Hypothalamus (tissue), 51 donors: ENCODE results near the gene DSG2.
"Not testable (repeated sequence)": the region's sequence is repeated elsewhere in the genome, so short reads cannot be mapped to it uniquely, and the experiment has no call there.

Experiments used
- DNase-seq, 51 donors: peaks; one replicate each; lab custom pipeline; 2025; lab: John Stamatoyannopoulos, UW

Gene DSG2

DNA sequence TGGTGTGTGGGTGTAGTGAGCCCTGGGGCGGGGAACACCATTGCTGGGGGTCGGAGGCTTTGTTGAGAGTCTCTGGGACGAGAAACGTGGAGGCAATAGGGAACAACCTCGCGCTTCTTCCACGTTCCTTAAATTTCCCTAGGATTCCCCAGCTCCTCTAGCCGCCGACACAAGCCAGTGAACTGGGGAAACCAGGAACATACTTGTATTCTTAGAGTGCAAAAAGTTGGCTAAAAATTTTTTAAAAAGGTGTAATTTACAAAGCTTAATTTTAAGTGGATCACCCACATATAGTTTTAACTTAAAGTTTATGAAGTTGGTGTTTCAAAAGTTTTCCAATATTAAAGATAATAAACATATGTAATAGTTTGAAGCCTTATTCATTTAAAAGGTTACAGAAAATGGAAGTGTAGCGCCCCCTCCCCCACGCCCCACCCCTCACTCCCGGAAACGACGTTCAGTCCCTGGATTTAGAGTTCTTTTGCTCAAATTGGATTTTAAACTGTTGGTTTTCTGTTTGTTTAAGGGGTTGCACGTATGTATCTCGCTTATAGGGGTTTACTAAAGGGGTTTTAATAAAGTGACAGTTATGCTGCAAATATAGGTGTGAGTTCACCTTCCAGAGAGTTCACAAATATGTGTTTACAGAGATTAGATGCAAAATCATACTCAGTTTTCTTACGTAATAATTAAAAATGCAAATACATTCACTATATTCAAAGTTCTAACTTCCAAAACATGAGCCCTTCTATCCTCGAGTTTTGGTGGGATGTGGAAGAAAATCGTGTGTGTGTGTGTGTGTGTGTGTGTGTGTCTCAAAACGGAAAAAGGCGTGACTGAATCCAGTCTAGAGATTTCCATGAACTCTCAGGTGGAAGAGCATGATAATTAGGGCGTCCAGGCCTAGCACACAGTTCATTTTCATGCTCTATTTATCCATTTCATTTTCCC lies 872 bp downstream of the DSG2 start:
- DNase-seq = no peak

DNA sequence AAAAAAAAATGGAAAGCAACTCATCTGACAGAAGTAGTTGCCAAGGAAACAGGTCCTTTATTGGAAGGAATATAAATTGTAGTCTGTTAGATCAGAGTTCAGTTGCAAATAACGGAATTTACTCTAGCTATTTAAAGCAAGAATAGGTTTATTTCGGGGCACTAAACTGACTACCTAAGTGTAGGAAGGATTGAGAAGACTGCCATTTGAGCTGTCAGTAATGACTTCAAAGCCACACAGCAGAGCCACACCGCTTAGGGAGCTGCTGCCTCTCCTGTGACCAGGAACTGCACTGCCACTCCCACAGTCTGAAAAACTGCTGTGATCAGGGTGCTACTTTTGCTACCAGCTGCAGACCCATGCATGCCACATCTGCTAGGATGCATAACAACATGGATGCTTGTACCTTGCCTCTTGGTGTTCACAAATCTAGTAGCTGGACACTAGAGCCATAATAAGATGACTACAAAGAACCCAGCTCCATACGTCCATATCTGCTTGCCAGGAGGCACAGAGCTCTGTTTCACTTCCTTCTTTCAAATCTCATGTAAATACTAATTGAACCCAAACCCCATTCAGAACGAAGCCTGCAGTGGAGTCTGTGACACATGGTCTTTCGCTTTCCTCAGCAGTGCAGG lies 2.2 kb downstream of the DSG2 start:
- DNase-seq = no peak

DNA sequence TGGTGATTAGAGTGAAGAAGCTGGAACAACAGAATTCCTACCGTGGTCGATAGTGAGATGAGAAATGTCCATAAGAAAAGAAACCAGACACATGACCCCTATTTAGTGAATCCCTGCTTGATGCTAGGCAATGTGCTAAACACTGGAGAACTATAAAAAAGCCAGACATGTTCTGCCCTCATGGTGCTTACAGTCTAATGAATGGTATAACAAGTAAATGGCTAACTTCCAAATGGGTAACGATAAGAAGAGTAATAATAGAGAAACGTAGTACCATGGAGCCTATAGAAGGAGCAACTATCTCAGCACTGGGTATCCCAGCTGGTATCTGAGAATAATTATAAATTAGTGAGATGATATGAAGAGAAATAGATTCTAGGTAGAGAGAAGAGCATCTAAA lies 5.0 kb downstream of the DSG2 start:
- DNase-seq = no peak

DNA sequence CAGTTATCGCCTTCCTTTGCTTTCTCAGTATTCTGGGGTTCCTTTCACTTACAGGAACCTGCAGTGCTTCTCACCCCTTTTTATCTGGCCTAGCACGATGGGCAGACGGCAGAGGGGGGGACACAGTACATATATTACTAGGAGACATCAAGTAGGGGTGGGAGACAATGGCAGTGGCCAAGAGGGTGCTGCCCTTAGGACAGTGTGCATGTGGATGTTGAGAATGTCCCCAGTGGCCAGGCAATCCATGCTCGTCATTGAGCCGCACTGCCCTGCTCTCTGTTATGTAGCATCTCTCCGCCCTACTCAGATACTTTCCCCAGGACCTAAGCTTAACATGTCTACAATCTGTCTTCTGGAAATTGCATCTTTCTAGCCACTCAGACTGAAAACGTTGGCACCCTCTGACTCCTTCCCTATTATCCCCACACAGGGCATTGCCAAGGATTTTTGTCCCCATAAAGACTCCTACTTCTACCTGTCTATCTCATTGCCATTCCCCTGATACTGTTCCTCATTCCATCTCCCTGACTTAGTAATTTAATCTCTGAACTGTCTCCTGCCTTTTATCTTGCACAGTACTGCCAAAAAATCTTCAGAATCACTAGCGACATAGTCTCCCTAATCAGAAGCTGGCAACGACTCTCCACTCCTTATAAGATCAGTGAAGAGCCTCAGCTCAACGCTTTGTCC lies 6.6 kb downstream of the DSG2 start:
- DNase-seq = no peak

DNA sequence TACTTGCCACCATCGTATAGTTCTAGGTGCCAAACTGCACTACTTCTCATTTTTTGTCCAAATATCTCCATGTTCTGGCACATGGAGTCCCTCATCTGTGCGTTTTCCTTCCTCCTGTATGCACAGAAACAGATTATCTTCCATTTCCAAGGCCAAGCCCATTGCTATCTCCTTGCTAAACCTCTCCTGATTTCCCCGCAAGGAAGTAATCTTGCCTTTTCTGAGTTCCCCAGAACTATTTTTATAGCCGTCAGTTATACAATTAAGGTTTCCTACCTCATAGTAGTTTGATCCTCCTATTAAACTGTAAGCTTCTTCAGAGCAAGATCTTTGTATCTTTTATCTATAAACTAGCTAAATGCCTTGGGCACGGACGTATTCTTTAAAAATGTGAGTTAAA lies 7.2 kb downstream of the DSG2 start:
- DNase-seq = no peak

DNA sequence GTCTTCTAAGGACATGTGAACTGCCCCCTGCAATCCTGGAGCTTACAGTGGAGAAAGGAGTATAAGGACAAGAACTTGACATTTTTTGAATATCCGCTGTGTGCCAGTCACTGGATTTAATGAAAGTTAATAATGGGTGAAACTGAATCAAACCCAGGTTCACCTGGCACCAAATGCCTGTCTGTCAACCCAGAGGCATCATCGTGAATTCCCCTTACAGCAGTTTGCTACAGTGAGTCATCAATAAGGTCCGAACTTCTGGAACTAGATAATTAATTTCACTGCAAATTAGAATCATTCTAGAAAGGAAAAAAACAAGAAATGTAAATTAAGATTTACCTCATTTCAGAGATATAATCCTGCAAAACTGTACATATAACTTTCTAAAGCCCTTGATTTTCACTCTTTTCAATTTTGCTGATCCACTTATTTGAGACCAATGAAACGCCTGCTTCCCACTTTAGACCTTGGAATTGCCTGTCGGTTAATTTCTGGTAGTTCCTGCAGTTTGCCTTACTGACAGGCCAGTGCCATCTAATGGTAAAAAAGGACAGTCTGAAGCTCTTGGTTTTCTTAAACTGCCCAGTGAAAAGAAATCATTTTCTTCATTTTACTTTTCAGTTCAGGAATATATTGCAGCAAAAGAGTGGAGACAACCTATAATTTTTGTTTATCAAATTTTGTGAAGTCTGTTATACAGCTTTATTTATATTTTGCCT lies 8.2 kb downstream of the DSG2 start:
- no peak for DNase-seq

DNA sequence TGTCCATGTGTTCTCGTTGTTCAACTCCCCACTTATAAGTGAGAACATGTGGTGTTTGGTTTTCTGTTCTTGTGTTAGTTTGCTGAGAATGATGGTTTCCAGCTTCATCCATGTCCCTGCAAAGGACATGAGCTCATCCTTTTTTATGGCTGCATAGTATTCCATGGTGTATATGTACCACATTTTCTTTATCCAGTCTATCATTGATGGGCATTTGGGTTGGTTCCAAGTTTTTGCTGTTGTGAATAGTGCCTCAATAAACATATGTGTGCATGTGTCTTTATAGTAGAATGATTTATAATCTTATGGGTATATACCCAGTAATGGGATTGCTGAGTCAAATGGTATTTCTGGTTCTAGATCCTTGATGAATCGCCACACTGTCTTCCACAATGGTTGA lies 9.1 kb downstream of the DSG2 start:
- not testable (repeated sequence) for DNase-seq

DNA sequence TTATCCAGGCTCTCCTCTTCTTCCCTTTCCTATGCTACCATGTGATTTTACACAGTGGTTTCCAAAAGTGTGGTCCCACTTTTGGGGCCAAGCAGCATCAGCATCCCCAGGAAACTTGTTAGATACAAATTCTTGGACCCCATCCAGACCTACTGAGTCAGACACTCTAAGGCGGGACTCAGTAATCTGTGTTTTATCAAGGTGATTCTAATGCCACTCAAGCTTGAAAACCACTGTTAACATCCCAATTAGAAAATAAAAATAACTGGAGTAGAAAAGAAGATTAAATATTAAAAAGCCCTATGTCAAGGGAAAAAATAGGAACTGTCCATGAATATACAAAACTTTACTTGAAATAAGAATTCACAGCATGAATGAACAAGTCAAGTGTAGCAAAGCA lies 10.8 kb downstream of the DSG2 start:
- no peak for DNase-seq

DNA sequence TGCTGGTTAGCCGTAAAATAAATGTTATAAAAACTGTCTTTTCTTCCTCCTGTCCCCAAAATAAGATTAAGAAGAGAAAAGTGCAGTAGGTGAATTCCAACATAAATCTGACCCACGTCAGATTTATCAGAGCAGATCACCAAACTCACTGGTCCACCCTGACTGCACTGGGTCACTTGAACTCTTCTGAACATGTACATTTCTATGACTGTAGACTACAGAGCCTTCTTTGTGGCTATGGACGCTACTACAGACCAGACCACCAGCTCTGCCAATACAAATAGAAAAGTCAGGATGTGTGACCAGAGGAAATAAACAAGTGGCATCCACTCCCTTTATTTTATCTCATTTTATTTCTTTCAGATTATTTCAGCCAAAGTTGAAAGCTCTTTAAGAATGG lies 11.6 kb downstream of the DSG2 start:
- DNase-seq = no peak

DNA sequence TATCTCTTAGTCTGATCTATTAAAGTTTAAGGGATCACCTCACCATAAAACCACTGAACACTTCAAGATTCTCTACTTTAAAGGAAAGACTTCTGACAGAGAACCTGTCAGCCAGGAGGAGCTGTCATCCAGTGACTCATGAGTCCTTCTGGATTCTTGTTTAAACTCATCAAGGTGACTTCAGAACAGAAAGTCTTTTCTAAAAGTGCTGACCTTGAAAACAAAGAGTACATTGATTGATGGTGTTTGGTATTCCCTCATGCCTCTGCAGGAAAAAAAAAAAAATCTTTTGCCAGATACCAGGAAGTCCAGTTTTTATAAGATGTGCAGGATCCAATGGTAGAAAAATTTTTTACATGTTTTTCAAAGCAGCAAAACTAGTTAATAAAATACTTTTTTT lies 12.3 kb downstream of the DSG2 start:
- no peak for DNase-seq

DNA sequence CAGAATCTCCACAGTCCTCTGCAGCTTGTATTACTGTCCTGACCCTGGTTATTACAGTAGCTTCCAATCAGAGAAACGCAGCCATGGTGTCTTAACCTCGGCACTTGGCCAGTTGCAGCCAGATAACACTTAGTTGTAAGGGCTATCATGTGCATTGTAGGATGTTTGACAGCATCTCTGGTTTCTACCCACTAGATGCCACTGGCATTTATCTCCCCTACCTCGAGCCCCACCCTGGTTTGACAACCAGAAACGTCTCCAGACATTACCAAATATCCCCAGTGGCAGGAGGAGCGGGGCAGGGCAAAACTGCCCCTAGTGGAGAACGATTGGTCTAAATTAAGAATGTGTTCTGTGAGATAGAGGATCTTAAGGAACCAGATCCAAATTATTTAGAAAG lies 13.1 kb downstream of the DSG2 start:
- DNase-seq = no peak

DNA sequence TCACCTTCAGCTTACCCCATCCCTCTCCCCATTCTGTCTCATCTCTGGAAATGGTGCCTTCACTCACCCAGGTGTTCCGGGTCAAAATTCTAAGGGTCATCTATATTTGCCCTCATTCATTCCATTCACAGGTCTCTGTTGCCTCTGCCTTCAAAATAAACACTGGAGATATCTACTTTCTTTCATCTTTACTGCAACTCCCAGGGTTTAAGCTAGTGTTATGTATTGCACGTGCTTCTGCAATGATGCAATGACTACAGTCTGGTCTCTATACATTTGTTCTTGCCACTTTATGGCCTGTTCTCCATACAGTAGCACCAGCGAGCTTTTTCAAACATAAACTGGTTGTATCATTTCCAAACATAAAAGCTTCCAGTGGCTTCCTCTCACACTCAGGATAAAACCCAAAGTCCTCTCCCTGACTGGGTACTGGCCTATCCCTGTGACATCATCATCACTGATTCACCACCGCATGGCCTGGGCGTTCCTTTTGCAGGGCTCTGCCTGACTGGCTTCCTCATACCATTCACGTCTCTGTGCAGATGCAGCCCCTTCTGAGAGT lies 14.3 kb downstream of the DSG2 start:
- DNase-seq = no peak

DNA sequence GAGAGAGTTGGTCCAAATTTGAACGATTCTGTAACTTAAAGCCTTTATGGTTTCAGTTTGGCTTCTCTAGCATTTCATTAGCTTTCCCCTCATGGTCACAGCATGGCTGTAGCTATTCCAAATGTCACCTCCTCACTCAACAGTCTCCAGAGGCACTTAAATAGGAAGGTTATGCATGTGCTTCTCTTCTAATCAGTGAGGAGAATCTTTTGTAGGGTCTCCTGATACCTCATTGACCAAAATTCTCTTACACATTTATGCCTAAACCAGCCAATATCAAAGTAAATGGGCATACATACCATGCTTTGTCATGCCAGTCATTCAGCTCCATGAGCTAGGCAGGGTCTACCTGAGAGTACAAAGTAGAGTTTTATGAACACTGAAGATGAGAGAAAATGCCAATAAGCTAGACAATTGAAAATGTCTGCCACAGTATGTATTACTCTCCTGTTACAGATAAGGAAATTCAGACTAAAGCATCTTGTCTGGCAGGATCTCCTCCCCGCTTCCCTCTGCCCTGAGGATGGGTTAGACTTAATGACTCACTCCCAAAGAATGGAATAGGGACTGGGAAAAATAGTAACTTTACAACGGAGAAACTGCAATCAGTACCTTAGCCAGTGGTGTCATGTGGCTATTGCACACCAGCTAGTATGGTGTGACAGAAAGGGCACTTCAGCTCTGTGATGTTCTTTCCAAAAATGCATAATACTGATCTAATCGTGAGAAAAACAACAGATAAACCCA lies 15.4 kb downstream of the DSG2 start:
- DNase-seq = no peak

DNA sequence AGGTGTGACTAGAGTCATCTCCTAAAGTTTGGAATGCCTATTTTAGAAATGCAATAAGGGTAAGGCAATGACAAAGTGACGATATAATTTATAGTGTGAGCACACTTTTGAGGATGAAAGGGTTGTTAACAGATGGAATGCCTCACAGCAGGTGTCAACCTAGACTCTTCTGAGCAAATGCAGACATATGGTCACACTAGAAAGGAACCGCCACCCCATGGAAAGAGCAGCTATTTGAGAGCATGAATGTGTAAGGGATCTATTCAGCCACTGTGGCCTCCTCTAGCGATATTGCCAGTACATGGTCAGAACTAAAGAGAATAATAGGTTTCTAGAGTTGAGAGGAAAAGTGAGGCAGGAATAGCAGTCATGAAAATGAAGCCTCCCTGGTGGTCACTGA lies 18.5 kb downstream of the DSG2 start:
- no peak for DNase-seq

DNA sequence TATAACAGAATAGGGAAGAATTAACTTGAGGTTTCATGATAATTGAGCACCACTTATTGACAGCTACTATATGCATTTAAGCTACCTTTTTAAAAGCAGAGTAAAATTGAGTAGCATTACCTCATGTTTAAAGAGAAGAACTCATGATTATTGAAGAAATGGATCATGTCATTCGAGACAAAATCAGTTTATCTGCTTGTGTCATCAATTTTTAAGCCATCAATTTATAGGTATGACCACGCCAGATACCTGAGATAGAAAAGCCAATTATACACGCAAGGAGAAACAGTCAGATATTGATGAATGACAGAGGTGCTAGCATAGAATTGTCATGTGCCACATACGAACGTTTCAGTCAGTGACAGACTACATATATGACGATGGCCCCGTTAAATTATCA lies 28.4 kb downstream of the DSG2 start:
- DNase-seq = no peak

DNA sequence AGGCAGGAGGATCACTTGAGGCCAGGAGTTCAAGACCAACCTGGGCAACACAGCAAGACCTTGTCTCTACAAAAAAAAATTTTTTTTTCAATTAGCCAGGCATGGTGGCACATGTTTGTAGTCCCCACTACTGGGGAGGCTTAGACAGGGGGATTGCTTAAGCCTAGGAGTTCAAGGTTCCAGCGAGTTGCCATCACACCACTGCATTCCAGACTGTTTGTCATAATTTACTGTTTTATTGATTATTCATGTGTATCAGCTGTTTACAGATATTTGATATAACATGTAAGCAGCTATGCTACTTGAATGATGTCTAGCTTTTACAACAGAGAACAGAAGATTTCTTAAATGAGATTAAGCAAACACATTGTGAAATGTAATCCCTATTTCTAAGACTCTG lies 35.3 kb downstream of the DSG2 start:
- DNase-seq = no peak

DNA sequence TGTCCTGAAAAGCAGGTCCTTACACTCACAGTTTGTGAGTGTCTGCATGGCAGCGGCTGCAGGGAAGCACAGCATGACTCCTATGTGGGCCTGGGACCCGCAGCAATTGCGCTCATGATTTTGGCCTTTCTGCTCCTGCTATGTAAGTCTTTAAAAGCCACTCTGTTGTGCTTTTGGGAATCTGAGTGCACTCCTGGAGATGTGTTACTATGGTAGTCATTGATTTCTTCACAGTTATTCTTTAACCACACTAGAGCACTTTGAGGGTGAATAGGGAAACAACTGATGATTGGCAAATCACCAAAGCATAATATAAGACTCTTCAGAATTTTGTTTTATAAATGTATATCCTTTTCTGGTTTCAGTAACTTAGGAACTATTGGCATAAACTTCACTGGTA lies 40.9 kb downstream of the DSG2 start:
- no peak for DNase-seq

DNA sequence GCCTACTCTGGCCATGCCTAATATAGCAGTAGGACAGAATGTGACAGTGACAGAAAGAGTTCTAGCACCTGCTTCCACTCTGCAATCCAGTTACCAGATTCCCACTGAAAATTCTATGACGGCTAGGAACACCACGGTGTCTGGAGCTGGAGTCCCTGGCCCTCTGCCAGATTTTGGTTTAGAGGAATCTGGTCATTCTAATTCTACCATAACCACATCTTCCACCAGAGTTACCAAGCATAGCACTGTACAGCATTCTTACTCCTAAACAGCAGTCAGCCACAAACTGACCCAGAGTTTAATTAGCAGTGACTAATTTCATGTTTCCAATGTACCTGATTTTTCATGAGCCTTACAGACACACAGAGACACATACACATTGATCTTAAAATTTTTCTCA lies 48.5 kb downstream of the DSG2 start:
- no peak for DNase-seq

DNA sequence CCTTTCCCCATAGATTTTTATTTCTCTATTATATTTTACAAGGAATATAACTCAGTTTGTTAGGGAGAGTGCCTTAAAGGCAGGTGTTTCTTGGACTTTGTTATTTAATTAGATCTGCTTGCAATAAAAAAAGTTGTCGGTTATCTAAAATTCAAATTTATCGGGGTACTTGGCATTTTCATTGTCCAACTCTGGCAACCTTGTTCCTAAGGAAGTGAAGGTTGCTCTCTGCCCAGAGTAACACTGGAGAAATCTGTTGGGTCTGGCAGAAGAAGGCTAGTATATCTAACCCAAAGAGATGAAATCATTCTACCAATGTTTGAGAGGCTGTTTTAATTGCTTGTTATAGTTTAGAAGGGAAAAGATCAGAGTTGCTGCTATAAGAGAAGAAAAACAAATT lies 50.9 kb downstream of the DSG2 start:
- no peak for DNase-seq

DNA sequence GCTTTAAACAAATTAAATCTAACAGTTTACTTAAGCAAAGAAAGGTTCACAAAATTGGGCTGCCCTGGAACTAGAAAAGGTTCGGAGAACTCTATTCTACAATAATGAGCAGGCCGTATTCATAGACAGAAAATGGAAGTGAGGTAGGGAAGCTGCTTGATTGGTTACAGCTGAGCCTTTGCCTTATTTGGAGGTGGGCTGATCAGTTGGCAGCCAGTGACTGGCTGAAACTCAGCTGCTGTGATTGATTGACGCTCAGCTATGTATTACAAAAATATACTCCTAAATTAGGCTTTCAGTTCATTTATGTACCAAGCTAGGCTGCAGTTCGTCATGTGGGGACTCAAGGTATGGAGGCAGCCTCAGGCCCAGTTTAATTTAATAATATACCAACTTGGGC lies 51.4 kb downstream of the DSG2 start:
- no peak for DNase-seq
